ENCODE data around the gene MCOLN1. TPM values are rescaled to one million over a fixed set of nuclear protein-coding genes. Genes with fewer than 3 reads are reported as not detected.
A peak's percentile ranks its signal among the peaks of the same experiment; 100 is the strongest.

Gene MCOLN1
- total and polyA plus RNA-seq, 9 of the 15 experiments (the other 6 are each of a cell fraction or from before 2014, with no cell fraction given): 0.25 to 15.4 (median 7.1) TPM

- TF ChIP-seq, protein P1, sequence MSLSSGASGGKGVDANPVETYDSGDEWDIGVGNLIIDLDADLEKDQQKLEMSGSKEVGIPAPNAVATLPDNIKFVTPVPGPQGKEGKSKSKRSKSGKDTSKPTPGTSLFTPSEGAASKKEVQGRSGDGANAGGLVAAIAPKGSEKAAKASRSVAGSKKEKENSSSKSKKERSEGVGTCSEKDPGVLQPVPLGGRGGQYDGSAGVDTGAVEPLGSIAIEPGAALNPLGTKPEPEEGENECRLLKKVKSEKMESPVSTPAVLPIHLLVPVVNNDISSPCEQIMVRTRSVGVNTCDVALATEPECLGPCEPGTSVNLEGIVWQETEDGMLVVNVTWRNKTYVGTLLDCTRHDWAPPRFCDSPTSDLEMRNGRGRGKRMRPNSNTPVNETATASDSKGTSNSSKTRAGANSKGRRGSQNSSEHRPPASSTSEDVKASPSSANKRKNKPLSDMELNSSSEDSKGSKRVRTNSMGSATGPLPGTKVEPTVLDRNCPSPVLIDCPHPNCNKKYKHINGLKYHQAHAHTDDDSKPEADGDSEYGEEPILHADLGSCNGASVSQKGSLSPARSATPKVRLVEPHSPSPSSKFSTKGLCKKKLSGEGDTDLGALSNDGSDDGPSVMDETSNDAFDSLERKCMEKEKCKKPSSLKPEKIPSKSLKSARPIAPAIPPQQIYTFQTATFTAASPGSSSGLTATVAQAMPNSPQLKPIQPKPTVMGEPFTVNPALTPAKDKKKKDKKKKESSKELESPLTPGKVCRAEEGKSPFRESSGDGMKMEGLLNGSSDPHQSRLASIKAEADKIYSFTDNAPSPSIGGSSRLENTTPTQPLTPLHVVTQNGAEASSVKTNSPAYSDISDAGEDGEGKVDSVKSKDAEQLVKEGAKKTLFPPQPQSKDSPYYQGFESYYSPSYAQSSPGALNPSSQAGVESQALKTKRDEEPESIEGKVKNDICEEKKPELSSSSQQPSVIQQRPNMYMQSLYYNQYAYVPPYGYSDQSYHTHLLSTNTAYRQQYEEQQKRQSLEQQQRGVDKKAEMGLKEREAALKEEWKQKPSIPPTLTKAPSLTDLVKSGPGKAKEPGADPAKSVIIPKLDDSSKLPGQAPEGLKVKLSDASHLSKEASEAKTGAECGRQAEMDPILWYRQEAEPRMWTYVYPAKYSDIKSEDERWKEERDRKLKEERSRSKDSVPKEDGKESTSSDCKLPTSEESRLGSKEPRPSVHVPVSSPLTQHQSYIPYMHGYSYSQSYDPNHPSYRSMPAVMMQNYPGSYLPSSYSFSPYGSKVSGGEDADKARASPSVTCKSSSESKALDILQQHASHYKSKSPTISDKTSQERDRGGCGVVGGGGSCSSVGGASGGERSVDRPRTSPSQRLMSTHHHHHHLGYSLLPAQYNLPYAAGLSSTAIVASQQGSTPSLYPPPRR (CRISPR knock-in tag; IDR thresholded peaks at IDR 0.05; ENCODE audit: borderline replicate concordance): no peak
- no peak for TF ChIP-seq ATF3 (IDR thresholded peaks at IDR 0.05)
- TF ChIP-seq ATF3 (CRISPR knock-in tag; conservative IDR thresholded peaks at IDR 0.05): no peak
- TF ChIP-seq KLF1 (tag; IDR thresholded peaks at IDR 0.05): no peak
- TF ChIP-seq ZNF785 (CRISPR knock-in tag; IDR thresholded peaks at IDR 0.05): no peak
- TF ChIP-seq PHF21A (IDR thresholded peaks at IDR 0.05; ENCODE audit: borderline replicate concordance, low read depth): no peak
- no peak for TF ChIP-seq SMAD1 (IDR thresholded peaks at IDR 0.05; ENCODE audit: low read depth, low read length, partially characterized antibody)
- TF ChIP-seq PTTG1 (tag; IDR thresholded peaks at IDR 0.05; ENCODE audit: low read depth): no peak
- TF ChIP-seq MTA3 (IDR thresholded peaks at IDR 0.05; ENCODE audit: borderline replicate concordance): peak; percentile 55; the same call in 1 of the 2 replicates
- TF ChIP-seq RBM25 (IDR thresholded peaks at IDR 0.05; ENCODE audit: low read depth, low read length, severe bottlenecking): no peak
- no peak for TF ChIP-seq USF2 (CRISPR knock-in tag; IDR thresholded peaks at IDR 0.05)
- no peak for TF ChIP-seq TCF3 (CRISPR knock-in tag; IDR thresholded peaks at IDR 0.05)
- TF ChIP-seq ZNF12 (CRISPR knock-in tag; IDR thresholded peaks at IDR 0.05): no peak
- TF ChIP-seq HIVEP1 (CRISPR knock-in tag; IDR thresholded peaks at IDR 0.05): no peak
- TF ChIP-seq ZNF507 (tag; conservative IDR thresholded peaks at IDR 0.05): no peak
- no peak for TF ChIP-seq LCOR (CRISPR knock-in tag; IDR thresholded peaks at IDR 0.05)
- TF ChIP-seq PHB (CRISPR knock-in tag; IDR thresholded peaks at IDR 0.05): no peak
- no peak for TF ChIP-seq STAT5A (IDR thresholded peaks at IDR 0.05; ENCODE audit: borderline replicate concordance, low read length)
- no peak for TF ChIP-seq ZKSCAN8 (CRISPR knock-in tag; IDR thresholded peaks at IDR 0.05)
- TF ChIP-seq MAFF (IDR thresholded peaks at IDR 0.05; ENCODE audit: low read length): no peak
- no peak for TF ChIP-seq ZNF584 (CRISPR knock-in tag; IDR thresholded peaks at IDR 0.05; ENCODE audit: low read depth)
- no peak for TF ChIP-seq RUNX1 (IDR thresholded peaks at IDR 0.05; ENCODE audit: low read depth)
- TF ChIP-seq HDGF (IDR thresholded peaks at IDR 0.05): peak; percentile 99
- no peak for TF ChIP-seq NFIX (CRISPR knock-in tag; IDR thresholded peaks at IDR 0.05; ENCODE audit: low read depth)
Measured at GRCh38 chr19:7506385-7507328, 15.8 kb upstream of the MCOLN1 start (continued).

Measured in K562 (cell line).